ENCODE measurements around the gene CLIC4.
"Not testable (repeated sequence)": the region's sequence is repeated elsewhere in the genome, so short reads cannot be mapped to it uniquely, and the experiment has no call there.

CLIC4 gene

GRCh38 chr1:24748191-24749121 lies 3.2 kb downstream of the CLIC4 start:
- no peak for DNase-seq

- no peak for DNase-seq
Observed at GRCh38 chr1:24749252-24749651, 4.0 kb downstream of the CLIC4 start.

GRCh38 chr1:24749886-24750285 lies 4.6 kb downstream of the CLIC4 start:
- DNase-seq: no peak

- DNase-seq: no peak
Observed at GRCh38 chr1:24751833-24752232, 6.6 kb downstream of the CLIC4 start.

GRCh38 chr1:24752305-24752704 lies 7.1 kb downstream of the CLIC4 start:
- DNase-seq: no peak

GRCh38 chr1:24754229-24754628 lies 9.0 kb downstream of the CLIC4 start:
- no peak for DNase-seq

- not testable (repeated sequence) for DNase-seq
Observed at GRCh38 chr1:24755323-24755722, 10.1 kb downstream of the CLIC4 start.

- no peak for DNase-seq
Observed at GRCh38 chr1:24756395-24756794, 11.1 kb downstream of the CLIC4 start.

- DNase-seq: no peak
Observed at GRCh38 chr1:24759492-24759891, 14.2 kb downstream of the CLIC4 start.

- DNase-seq: no peak
Observed at GRCh38 chr1:24761582-24761981, 16.3 kb downstream of the CLIC4 start.

GRCh38 chr1:24762133-24762676 lies 17.0 kb downstream of the CLIC4 start:
- DNase-seq: no peak

- DNase-seq: no peak
Observed at GRCh38 chr1:24763671-24764070, 18.4 kb downstream of the CLIC4 start.

GRCh38 chr1:24764439-24764838 lies 19.2 kb downstream of the CLIC4 start:
- DNase-seq: no peak

- no peak for DNase-seq
Observed at GRCh38 chr1:24764848-24765247, 19.6 kb downstream of the CLIC4 start.

- DNase-seq: no peak
Observed at GRCh38 chr1:24765308-24765988, 20.2 kb downstream of the CLIC4 start.

GRCh38 chr1:24767351-24767750 lies 22.1 kb downstream of the CLIC4 start:
- no peak for DNase-seq

GRCh38 chr1:24768873-24769605 lies 23.8 kb downstream of the CLIC4 start:
- DNase-seq: no peak

GRCh38 chr1:24769656-24770651 lies 24.7 kb downstream of the CLIC4 start:
- DNase-seq: no peak

GRCh38 chr1:24770881-24771280 lies 25.6 kb downstream of the CLIC4 start:
- DNase-seq: no peak

GRCh38 chr1:24771574-24771973 lies 26.3 kb downstream of the CLIC4 start:
- no peak for DNase-seq

GRCh38 chr1:24773618-24774017 lies 28.4 kb downstream of the CLIC4 start:
- no peak for DNase-seq

- DNase-seq: no peak
Observed at GRCh38 chr1:24775348-24775747, 30.1 kb downstream of the CLIC4 start.

Measured in DMS153 (cell line).